Measurements from ENCODE around the gene TCF25. TPM values are rescaled to one million over a fixed set of nuclear protein-coding genes. Genes with fewer than 3 reads are reported as not detected.

The TCF25 gene
- total RNA-seq, 1 donor from 2014 or later: 237 TPM

DNA sequence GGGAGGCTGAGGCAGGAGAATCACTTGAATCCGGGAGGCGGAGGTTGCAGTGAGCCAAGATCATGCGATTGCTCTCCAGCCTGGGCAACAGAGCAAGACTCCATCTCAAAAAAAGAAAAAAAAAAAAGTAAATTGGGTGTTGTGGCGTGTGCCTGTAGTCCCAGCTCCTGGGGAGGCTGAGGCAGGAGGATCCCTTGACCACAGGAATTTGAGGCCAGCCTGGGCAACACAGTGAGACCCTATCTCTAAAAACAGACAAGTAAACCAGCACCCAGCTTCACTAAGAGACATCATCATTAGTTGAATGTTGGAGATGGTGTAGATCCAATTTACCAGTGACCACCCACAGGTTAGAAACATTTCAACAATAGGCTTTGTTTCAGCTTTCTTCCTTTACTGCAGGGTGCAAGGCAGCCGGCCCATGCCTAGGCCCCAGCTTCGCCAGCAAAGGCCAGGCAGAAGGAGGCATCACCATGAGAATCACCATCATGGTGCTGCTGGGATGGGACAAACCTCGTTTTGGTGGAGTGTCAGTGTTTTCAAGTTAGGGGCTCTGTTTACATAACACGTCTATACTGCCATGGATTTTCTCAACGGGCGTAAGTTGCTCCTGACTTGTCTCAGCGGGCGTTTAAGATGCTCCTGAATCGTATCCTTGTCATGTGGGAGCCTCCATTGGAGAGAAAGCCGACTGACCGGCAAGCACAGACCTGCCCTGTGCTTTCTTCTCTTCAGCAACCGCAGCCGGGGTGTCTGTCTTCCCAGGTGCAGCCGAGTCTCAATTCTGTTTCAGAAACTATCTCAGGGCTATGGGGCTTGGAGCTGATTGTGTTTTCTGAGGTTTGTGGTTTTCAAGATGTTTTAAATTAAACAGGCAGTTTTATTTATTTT lies 7.3 kb downstream of the TCF25 start:
- TF ChIP-seq, protein P1, sequence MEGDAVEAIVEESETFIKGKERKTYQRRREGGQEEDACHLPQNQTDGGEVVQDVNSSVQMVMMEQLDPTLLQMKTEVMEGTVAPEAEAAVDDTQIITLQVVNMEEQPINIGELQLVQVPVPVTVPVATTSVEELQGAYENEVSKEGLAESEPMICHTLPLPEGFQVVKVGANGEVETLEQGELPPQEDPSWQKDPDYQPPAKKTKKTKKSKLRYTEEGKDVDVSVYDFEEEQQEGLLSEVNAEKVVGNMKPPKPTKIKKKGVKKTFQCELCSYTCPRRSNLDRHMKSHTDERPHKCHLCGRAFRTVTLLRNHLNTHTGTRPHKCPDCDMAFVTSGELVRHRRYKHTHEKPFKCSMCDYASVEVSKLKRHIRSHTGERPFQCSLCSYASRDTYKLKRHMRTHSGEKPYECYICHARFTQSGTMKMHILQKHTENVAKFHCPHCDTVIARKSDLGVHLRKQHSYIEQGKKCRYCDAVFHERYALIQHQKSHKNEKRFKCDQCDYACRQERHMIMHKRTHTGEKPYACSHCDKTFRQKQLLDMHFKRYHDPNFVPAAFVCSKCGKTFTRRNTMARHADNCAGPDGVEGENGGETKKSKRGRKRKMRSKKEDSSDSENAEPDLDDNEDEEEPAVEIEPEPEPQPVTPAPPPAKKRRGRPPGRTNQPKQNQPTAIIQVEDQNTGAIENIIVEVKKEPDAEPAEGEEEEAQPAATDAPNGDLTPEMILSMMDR (IDR thresholded peaks at IDR 0.05): no peak
- no peak overlapping the region for H3K27ac ChIP-seq
- H3K27me3 ChIP-seq: no peaks in the 10 kb centered on the region
- no peaks in the 10 kb centered on the region for H3K9me3 ChIP-seq
- H3K36me3 ChIP-seq: peaks cover 67 to 73% of the 10 kb centered on the region in 2 donors
- intact Hi-C loops (cut with DNase I): no loop called here
- no peak overlapping the region for H3K4me3 ChIP-seq
- DNase-seq (ENCODE audit: low spot score in 2 of 2): no peak
- H3K4me1 ChIP-seq: no peaks in the 10 kb centered on the region

DNA sequence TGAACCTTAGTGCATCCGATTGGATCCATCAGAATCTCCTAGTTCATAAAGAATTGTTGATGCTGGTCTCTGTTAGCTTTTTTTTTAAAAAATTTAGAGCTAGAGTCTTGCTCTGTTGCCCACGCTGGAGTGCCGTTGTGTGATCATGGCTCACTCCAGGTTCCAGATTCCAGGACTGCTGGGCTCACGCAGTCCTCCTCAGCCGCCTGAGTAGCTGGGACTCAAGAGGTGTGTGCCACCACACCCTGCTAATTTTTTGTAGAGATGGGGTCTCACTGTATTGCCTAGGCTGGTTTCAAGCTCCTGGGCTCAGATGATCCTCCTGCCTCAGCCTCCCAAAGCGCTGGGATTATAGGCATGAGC lies 8.0 kb downstream of the TCF25 start:
- H3K4me3 ChIP-seq: no peak overlapping the region
- no peaks in the 10 kb centered on the region for H3K9me3 ChIP-seq
- no peaks in the 10 kb centered on the region for H3K4me1 ChIP-seq
- no peak for DNase-seq (ENCODE audit: low spot score in 2 of 2)
- intact Hi-C loops (cut with DNase I): no loop called here
- TF ChIP-seq, protein P1 (IDR thresholded peaks at IDR 0.05): no peak
- no peak overlapping the region for H3K27ac ChIP-seq
- H3K27me3 ChIP-seq: no peaks in the 10 kb centered on the region
- peaks cover 73 to 79% of the 10 kb centered on the region in 2 donors for H3K36me3 ChIP-seq

DNA sequence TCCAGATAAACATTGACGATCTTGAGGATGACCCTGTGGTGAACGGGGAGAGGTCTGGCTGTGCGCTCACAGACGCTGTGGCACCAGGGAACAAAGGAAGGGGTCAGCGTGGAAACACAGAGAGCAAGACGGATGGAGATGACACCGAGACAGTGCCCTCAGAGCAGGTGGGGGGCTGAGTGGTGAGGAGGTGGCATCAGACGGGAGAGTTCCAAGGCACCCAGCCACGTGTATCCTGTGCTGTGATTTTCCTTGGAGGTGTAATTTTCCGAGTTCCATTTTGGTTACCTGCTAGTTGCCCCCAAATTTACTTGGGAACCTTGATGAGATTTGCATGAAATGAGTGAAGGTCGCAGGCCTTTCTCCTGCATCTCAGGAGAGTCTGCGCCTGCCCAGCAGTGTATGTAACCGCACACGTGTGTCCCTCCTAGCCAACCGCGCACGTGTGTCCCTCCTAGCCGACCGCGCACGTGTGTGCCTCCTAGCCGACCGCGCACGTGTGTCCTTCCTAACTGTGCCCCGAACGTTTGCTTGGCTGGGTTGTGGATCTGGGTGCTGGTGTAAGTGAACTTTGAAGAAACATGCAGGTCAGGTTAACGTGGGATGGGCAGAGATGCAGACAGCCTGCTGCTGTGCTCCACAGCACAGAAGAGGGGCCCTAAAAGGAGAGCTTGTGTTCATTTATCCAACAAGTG lies 10.1 kb downstream of the TCF25 start:
- TF ChIP-seq, protein P1 (IDR thresholded peaks at IDR 0.05): no peak
- peaks cover 90 to 92% of the 10 kb centered on the region in 2 donors for H3K36me3 ChIP-seq
- no peak overlapping the region for H3K27ac ChIP-seq
- intact Hi-C loops (cut with DNase I): no loop called here
- DNase-seq (ENCODE audit: low spot score in 2 of 2): no peak
- H3K4me1 ChIP-seq: no peaks in the 10 kb centered on the region
- H3K27me3 ChIP-seq: no peaks in the 10 kb centered on the region
- H3K9me3 ChIP-seq: no peaks in the 10 kb centered on the region
- no peak overlapping the region for H3K4me3 ChIP-seq

DNA sequence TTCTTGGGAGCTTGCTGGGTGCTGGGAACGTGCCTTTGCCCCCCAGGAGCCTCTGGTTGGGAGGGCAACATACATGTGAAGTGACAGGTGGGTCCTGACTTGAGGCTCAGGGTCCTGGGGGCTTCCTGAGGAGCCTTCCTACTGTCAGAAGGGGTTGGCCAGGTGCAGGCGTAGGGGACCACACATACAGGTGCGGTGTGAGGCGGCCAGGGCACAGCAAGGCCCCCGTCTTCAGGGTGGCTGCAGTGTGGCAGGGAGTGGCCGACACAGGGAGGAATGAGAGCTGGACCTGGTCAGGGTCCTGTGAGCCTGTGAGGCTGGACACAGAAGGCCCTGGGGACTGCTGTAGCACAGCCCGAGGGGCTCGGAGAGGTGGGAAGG lies 10.6 kb downstream of the TCF25 start:
- DNase-seq (ENCODE audit: low spot score in 2 of 2): no peak
- Histone ChIP-seq H3K36me3 (peaks cover 90 to 92% of the 10 kb centered on the region in 2 donors), H3K4me1 (no peaks in the 10 kb centered on the region), H3K9me3 (no peaks in the 10 kb centered on the region), H3K27me3 (no peaks in the 10 kb centered on the region), H3K4me3 (no peak overlapping the region), H3K27ac (no peak overlapping the region)
- TF ChIP-seq, protein P1 (IDR thresholded peaks at IDR 0.05): no peak
- intact Hi-C loops (cut with DNase I): no loop called here

DNA sequence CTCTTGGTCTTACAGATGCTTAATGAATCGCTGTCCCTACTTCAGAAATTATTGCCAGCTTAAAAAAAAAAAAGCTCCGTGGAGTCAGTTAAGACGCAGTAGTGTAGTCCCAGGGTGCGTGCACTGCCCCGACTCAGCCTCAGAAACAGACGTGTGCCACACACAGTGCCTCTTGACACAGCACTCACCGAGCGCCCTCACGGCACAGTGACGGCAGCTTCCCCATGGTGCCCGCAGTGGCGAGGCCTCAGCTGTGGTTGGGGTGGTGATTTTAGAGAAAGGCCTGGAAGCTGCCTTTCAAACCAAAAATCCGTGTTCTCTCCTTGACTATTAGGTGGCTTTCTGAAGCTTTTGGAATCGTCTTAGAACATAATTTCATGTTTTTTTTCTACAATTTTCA lies 13.9 kb downstream of the TCF25 start:
- Histone ChIP-seq H3K27ac (no peak overlapping the region), H3K36me3 (peaks cover 92 to 99% of the 10 kb centered on the region in 2 donors), H3K9me3 (no peaks in the 10 kb centered on the region), H3K27me3 (no peaks in the 10 kb centered on the region), H3K4me1 (no peaks in the 10 kb centered on the region), H3K4me3 (no peak overlapping the region)
- TF ChIP-seq, protein P1 (IDR thresholded peaks at IDR 0.05): no peak
- intact Hi-C loops (cut with DNase I): no loop called here
- no peak for DNase-seq (ENCODE audit: low spot score in 2 of 2)
